Fibroblast of pulmonary artery (primary cell): ENCODE measurements around the gene FCRL5.
"Not testable (repeated sequence)": the region's sequence is repeated elsewhere in the genome, so short reads cannot be mapped to it uniquely, and the experiment has no call there.

Source experiments
- DNase-seq: peaks from one replicate; pipeline ENCODE4 v3.0.0-alpha.2; 2010; ENCODE audit warnings: low read depth
- H3K4me3 ChIP-seq: replicated peaks from 2 replicates; pipeline ENCODE4 v1.5.1; 2011; ENCODE audit warnings: low read depth, mild to moderate bottlenecking, control low read depth, low read length, moderate library complexity
- CTCF ChIP-seq: IDR thresholded peaks from 2 replicates; pipeline ENCODE4 v1.5.1; 2011; ENCODE audit warnings: mild to moderate bottlenecking, control low read depth, low read length, inconsistent platforms; ENCODE audit errors: missing control alignments

Gene FCRL5

GRCh38 chr1:157562515-157562914 is 10.2 kb upstream of the FCRL5 start:
- no peak for DNase-seq
- H3K4me3 ChIP-seq, result no peak overlapping the region
- TF ChIP-seq CTCF, result no peak

GRCh38 chr1:157558119-157558518 is 5.8 kb upstream of the FCRL5 start:
- no peak overlapping the region for H3K4me3 ChIP-seq
- no peak for DNase-seq
- TF ChIP-seq CTCF, result no peak

- DNase-seq, H3K4me3 ChIP-seq: not testable (repeated sequence)
These were observed 4.2 kb downstream of the FCRL5 start for GRCh38 chr1:157548081-157548480.

GRCh38 chr1:157542676-157543075 is 9.6 kb downstream of the FCRL5 start:
- no peak overlapping the region for H3K4me3 ChIP-seq
- no peak for TF ChIP-seq CTCF
- DNase-seq, result no peak

- no peak overlapping the region for H3K4me3 ChIP-seq
- TF ChIP-seq CTCF, result no peak
- no peak for DNase-seq
These were observed 11.5 kb downstream of the FCRL5 start for GRCh38 chr1:157540852-157541251.

GRCh38 chr1:157540160-157540748 is 12.1 kb downstream of the FCRL5 start:
- no peak for TF ChIP-seq CTCF
- H3K4me3 ChIP-seq, result no peak overlapping the region
- DNase-seq, result no peak

- H3K4me3 ChIP-seq, result no peak overlapping the region
- DNase-seq, result no peak
- no peak for TF ChIP-seq CTCF
These were observed 12.7 kb downstream of the FCRL5 start for GRCh38 chr1:157539568-157539967.
